Smooth muscle cell (in vitro differentiated cells): Measurements from ENCODE around the gene IVNS1ABP. TPM values are rescaled to one million over a fixed set of nuclear protein-coding genes. Genes with fewer than 3 reads are reported as not detected.
"Not testable (repeated sequence)": the region's sequence is repeated elsewhere in the genome, so short reads cannot be mapped to it uniquely, and the experiment has no call there.

Source experiments
- DNase-seq: peaks from one replicate; lab custom pipeline; 2025; ENCODE audit not compliant: unreplicated experiment; lab: John Stamatoyannopoulos, UW
- H2AFZ ChIP-seq: fragments of 200-600 bp; sonication (generic); 2 replicates; pipeline ENCODE4 v1.6.0; 2016; ENCODE audit warnings: antibody characterized with exemption, low read depth, mild to moderate bottlenecking
- H3F3A ChIP-seq: fragments of 200-600 bp; sonication (generic); 2 replicates; pipeline ENCODE4 v1.6.0; 2017; ENCODE audit warnings: antibody characterized with exemption, low read depth
- H3K27ac ChIP-seq: fragments of 200-600 bp; sonication (generic); 2 replicates; pipeline ENCODE4 v1.5.1; 2016; ENCODE audit warnings: low read depth, mild to moderate bottlenecking
- H3K27me3 ChIP-seq: fragments of 200-600 bp; sonication (generic); 2 replicates; pipeline ENCODE4 v1.6.1; 2016; ENCODE audit warnings: low read depth, mild to moderate bottlenecking
- H3K36me3 ChIP-seq: fragments of 200-600 bp; sonication (generic); 2 replicates; pipeline ENCODE4 v1.5.1; 2016; ENCODE audit warnings: low read depth
- H3K4me1 ChIP-seq: fragments of 200-600 bp; sonication (generic); 2 replicates; pipeline ENCODE4 v1.5.1; 2016; ENCODE audit warnings: low read depth
- H3K4me2 ChIP-seq: fragments of 200-600 bp; sonication (generic); 2 replicates; pipeline ENCODE4 v1.6.0; 2016; ENCODE audit warnings: mild to moderate bottlenecking
- H3K4me3 ChIP-seq: fragments of 200-600 bp; sonication (generic); 2 replicates; pipeline ENCODE4 v1.5.1; 2016; ENCODE audit warnings: mild to moderate bottlenecking
- H3K79me2 ChIP-seq: fragments of 200-600 bp; sonication (generic); 2 replicates; pipeline ENCODE4 v1.6.0; 2016; ENCODE audit warnings: low read depth, mild to moderate bottlenecking
- H3K9ac ChIP-seq: fragments of 200-600 bp; sonication (generic); 2 replicates; pipeline ENCODE4 v1.6.0; 2016; ENCODE audit warnings: low read depth
- H3K9me3 ChIP-seq: fragments of 200-600 bp; sonication (generic); replicated peaks from 2 replicates; pipeline ENCODE4 v1.5.1; 2016; ENCODE audit warnings: low read depth
- H4K20me1 ChIP-seq: fragments of 200-600 bp; sonication (generic); 2 replicates; pipeline ENCODE4 v1.6.0; 2016; ENCODE audit warnings: low read depth
- CTCF ChIP-seq: fragments of 200-600 bp; sonication (generic); IDR thresholded peaks from 2 replicates; pipeline ENCODE4 v1.5.1; 2017; ENCODE audit warnings: borderline replicate concordance, mild to moderate bottlenecking, antibody characterized with exemption; ENCODE audit not compliant: insufficient read depth, poor library complexity, severe bottlenecking
- WGBS: methylation state at CpG from one replicate; pipeline ENCODE4 v1.1.7; 2016; ENCODE audit warnings: low lambda C conversion rate; 5-methylcytosine and 5-hydroxymethylcytosine counted together
- polyA plus RNA-seq: library from polyadenylated mRNA; unstranded; fragments of >200 nt; fragmentation: Nextera tagmentation; extraction: Ambion mirVana; gene quantifications from 2 replicates; pipeline ENCODE4 v1.2.1, GENCODE V29; 2016
- total RNA-seq: library from RNA; depleted of rRNA; stranded (reverse); fragments of >200 nt; gene quantifications from 2 replicates; pipeline ENCODE4 v1.2.3, GENCODE V29; 2014

IVNS1ABP gene
- total RNA-seq = 315 and 398 TPM in 2 replicates
- 128 and 260 TPM in 2 replicates for polyA plus RNA-seq

GRCh38 chr1:185317034-185317885, at the start of gene IVNS1ABP:
Gene IVNS1ABP (minus strand): TSS chr1:185317243. CDS start chr1:185309493, 7,750 bp downstream.
- WGBS = 1% methylated on average over 67 of the region's 80 CpGs
- peak within 1 kb of the TSS; percentile 76 for H2AFZ ChIP-seq
- peak within 1 kb of the TSS; percentile 96 for H3K4me2 ChIP-seq
- peak within 1 kb of the TSS; percentile 98 for H3K27ac ChIP-seq
- peaks cover 31% of the 10 kb centered on the region for H3K4me1 ChIP-seq
- H3K9ac ChIP-seq = peak within 1 kb of the TSS; percentile 97
- H3K9me3 ChIP-seq = no peaks in the 10 kb centered on the region
- no peaks in the 10 kb centered on the region for H3K36me3 ChIP-seq
- TF ChIP-seq CTCF = no peak
- H3K4me3 ChIP-seq = peak within 1 kb of the TSS; percentile 92
- H3K27me3 ChIP-seq = no peaks in the 10 kb centered on the region
- peaks cover 46% of the 10 kb centered on the region for H3K79me2 ChIP-seq
- DNase-seq = peak; percentile 90
- H3F3A ChIP-seq = peaks cover 5% of the 10 kb centered on the region
- peaks cover 40% of the 10 kb centered on the region for H4K20me1 ChIP-seq

- 38% methylated on average over 3 of the region's 3 CpGs for WGBS
- Histone ChIP-seq H3K79me2 (no peaks in the 10 kb centered on the region), H3K9me3 (no peaks in the 10 kb centered on the region), H3K27me3 (no peaks in the 10 kb centered on the region), H2AFZ (no peak overlapping the region), H3K4me1 (no peaks in the 10 kb centered on the region), H3K4me2 (peak overlapping the region; percentile 55), H4K20me1 (no peaks in the 10 kb centered on the region), H3K36me3 (peaks cover 5% of the 10 kb centered on the region), H3K27ac (peak overlapping the region; percentile 62), H3K4me3 (no peak overlapping the region), H3K9ac (no peak overlapping the region), H3F3A (peaks cover 10% of the 10 kb centered on the region)
- no peak for DNase-seq
- no peak for TF ChIP-seq CTCF
Observed at GRCh38 chr1:185365951-185366350, 48.9 kb upstream of the IVNS1ABP start.

GRCh38 chr1:185364528-185364927, 47.5 kb upstream of the IVNS1ABP start:
- H3K27me3 ChIP-seq, H3K9ac ChIP-seq, H3K9me3 ChIP-seq, H3K27ac ChIP-seq, H3K79me2 ChIP-seq, H3K4me3 ChIP-seq, H2AFZ ChIP-seq, DNase-seq, H3K36me3 ChIP-seq, H4K20me1 ChIP-seq, H3K4me2 ChIP-seq, H3K4me1 ChIP-seq: not testable (repeated sequence)
- peaks cover 12% of the 10 kb centered on the region for H3F3A ChIP-seq
- WGBS = 80% methylated on average over 3 of the region's 3 CpGs

- TF ChIP-seq CTCF = no peak
- Histone ChIP-seq H3K4me1 (no peaks in the 10 kb centered on the region), H2AFZ (no peak overlapping the region), H3K79me2 (no peaks in the 10 kb centered on the region), H3K4me3 (no peak overlapping the region), H3K36me3 (peaks cover 5% of the 10 kb centered on the region), H3K27me3 (no peaks in the 10 kb centered on the region), H3K27ac (no peak overlapping the region), H3F3A (peaks cover 12% of the 10 kb centered on the region), H3K9me3 (no peaks in the 10 kb centered on the region), H3K4me2 (no peak overlapping the region), H3K9ac (no peak overlapping the region), H4K20me1 (no peaks in the 10 kb centered on the region)
- no peak for DNase-seq
Observed at GRCh38 chr1:185363205-185363604, 46.2 kb upstream of the IVNS1ABP start.
